ENCODE data around the gene SLC17A7. TPM values are rescaled to one million over a fixed set of nuclear protein-coding genes. Genes with fewer than 3 reads are reported as not detected.

Gene SLC17A7
- total and polyA plus RNA-seq, 12 donors: 0.17 to 2.3 (median 0.92) TPM

GRCh38 chr19:49408816-49409440 lies 32.4 kb downstream of the SLC17A7 start:
- DNase-seq: no peak
- WGBS, 2 donors: 79 to 81% methylated on average over 8 of the region's 8 CpGs

GRCh38 chr19:49407482-49408015 lies 33.8 kb downstream of the SLC17A7 start:
- Histone ChIP-seq H3K9me3 (no peaks in the 10 kb centered on the region), H3K27me3 (peaks cover 0 to 2% (median 0%) of the 10 kb centered on the region in 7 donors), H3K27ac (no peak overlapping the region), H3K4me3 (no peak overlapping the region), H3K36me3 (no peaks in the 10 kb centered on the region), H3K4me1 (peaks cover 0 to 17% (median 0%) of the 10 kb centered on the region in 9 donors)
- 85 to 86% methylated on average over 16 of the region's 16 CpGs for WGBS, 2 donors
- no peak for DNase-seq
- no peak for ATAC-seq
- TF ChIP-seq CTCF (IDR thresholded peaks at IDR 0.05): no peak
- intact Hi-C loops (cut with DNase I): no loop called here

More at GRCh38 chr19:49408816-49409440, 32.4 kb downstream of the SLC17A7 start:
- peak in 1 of 8 donors; percentile 16 for ATAC-seq
- Histone ChIP-seq H3K9me3 (no peaks in the 10 kb centered on the region), H3K4me1 (peaks cover 0 to 17% (median 0%) of the 10 kb centered on the region in 9 donors), H3K4me3 (no peak overlapping the region), H3K36me3 (no peaks in the 10 kb centered on the region), H3K27me3 (no peaks in the 10 kb centered on the region), H3K27ac (peak overlapping the region in 1 of 10 donors; percentile 50)
- intact Hi-C loops (cut with DNase I): no loop called here
- no peak for TF ChIP-seq CTCF (IDR thresholded peaks at IDR 0.05)

GRCh38 chr19:49407079-49407478 lies 34.2 kb downstream of the SLC17A7 start:
- 64 to 76% methylated on average over 7 of the region's 7 CpGs for WGBS, 2 donors
- DNase-seq (no peak), ATAC-seq (no peak)
- Histone ChIP-seq H3K27me3 (peaks cover 0 to 6% (median 0%) of the 10 kb centered on the region in 7 donors), H3K9me3 (no peaks in the 10 kb centered on the region), H3K36me3 (no peaks in the 10 kb centered on the region), H3K4me1 (peaks cover 0 to 17% (median 0%) of the 10 kb centered on the region in 9 donors), H3K4me3 (no peak overlapping the region), H3K27ac (no peak overlapping the region)
- TF ChIP-seq CTCF (IDR thresholded peaks at IDR 0.05): no peak
- intact Hi-C loops (cut with DNase I): no loop called here

- Histone ChIP-seq H3K4me3 (no peak overlapping the region), H3K36me3 (no peaks in the 10 kb centered on the region), H3K27ac (no peak overlapping the region), H3K4me1 (no peaks in the 10 kb centered on the region), H3K9me3 (no peaks in the 10 kb centered on the region), H3K27me3 (peaks cover 0 to 12% (median 0%) of the 10 kb centered on the region in 7 donors)
- 47 to 56% methylated on average over 7 of the region's 7 CpGs for whole genome bisulfite sequencing, 2 donors
- TF ChIP-seq CTCF (IDR thresholded peaks at IDR 0.05): no peak
- DNase-seq (no peak), ATAC-seq (no peak)
- intact Hi-C loops (cut with DNase I): loop anchor here in 1 of 10 donors (5.0 kb wide), 1 partner anchor 34 kb away; no protein-coding TSS in a partner anchor
Observed at GRCh38 chr19:49403404-49404187, 37.7 kb downstream of the SLC17A7 start.
